NCI-H524 (cell line): ENCODE measurements around the gene SDSL.

Experiments
- DNase-seq, 2 experiments: peaks; one replicate each; lab custom pipeline; 2025; lab: John Stamatoyannopoulos, UW

SDSL gene

DNA sequence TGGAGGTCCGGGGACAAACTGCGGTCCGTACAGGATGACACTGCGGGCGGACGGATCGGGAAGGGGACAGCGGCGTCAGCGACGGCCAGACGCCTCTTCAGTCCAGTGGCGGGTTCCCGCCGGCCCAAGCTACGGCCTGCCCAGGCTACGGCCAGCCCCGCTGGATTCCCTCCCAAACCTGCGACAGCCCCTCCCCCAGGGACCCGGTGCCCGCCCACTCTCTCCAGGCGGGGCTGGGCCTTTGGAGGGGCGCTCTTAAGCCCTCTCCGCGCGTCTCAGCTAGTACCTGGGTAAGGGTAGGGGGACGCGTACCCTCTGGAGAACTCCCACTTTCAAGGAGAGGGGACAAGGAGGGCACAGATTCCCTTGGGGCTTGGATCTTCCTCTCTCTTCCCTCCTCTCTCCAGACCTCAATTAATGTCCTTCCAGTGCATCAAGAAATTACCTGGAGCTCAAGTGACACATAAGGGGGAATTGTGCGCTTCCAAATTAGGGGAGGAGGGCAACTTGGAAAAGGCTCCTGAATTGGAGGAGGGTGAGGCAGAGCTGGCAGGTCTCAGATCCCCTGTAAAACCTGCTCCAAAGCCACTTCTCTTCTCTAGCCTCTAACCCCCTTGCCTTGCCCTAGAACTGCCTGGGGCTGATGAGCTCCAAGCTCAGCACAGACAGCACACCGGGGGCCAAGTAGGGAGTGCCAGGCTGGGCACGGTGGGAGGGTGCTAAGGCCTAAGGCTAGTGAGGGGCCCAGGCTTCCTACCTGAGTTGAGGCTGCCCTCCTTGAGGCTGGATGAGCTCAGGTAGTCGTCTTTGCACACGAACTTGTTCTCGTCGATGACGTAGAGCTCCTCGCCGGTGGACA lies 46.4 kb downstream of the SDSL start:
- DNase-seq: no peak

- DNase-seq: no peak
Observed at GRCh38 chr12:113469224-113469948, 47.2 kb downstream of the SDSL start.

DNA sequence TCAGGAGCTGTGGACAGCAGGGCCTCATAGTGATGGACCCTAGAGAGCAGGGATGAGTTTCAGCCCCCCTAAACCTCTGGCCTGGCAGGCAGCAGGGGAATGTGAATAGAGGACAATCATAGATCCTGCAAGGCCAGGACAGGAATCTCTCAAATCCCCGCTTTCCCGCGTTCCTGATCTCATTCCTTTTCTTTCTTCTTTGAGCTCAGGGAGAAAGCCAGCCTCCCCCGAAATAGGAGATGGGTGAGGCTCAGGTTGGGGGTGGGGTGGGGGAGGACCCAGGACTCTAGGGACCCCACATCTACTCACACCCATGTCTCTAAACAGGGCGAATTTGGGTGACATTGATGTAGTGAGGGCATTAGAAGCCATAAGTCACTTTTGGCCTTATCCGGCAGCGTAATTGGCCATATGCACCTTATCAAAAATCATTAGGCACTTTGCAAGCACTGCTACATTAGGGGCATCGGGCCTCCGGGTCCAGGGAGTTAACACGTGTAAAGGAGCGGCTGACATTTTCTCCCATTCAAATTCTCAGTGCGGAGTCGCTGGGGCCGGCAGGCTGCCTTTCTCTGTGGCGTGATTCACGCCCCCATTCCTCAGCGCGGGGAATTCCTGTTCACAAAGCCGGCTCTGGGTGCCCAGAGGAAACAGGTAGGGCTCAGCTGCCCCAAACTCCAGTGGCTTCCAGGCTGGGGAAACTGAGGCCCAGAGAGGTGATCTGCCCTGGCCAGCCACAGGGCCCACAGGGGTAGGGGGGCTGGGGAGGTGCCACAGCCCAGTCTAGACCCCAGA lies 48.0 kb downstream of the SDSL start:
- DNase-seq: peak in 1 of 2 experiments; percentile 12

DNA sequence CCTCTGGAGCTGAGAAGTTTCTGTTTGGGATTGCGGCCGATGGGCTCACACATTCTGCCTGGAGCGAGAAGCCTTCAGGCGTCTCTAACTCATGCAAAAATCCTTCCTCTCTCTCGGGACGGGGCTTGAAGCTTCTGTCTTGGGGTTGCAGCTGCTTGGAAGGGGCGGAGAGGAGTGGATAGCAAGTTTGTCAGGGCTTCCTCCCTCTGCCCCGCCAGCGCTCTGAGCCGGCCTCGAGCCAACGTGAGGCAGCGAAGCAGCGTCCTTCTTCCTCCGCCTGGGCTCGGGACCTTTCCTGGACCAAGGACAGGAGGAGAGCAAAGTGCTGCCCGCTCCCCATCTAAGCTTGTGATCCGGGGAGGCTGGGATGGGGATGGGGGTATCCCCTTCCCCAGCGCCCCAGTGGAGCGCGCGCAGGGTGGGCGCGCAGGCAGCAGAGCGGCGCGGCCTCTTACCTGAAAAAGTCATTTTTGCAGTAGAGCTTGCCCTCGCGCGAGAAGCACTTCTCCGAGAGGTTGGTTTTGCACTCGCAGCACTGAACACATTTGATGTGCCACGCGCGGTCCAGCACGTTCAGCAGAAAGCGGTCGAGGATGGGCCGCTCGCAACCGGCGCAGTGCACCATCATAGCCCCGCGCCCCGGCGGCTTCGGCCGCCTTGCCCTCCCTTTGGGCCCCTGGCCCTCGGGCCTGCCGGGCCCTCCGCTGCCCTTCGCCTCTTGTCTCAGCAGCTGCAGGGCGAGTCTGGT lies 48.9 kb downstream of the SDSL start:
- no peak for DNase-seq

GRCh38 chr12:113471619-113472171 lies 49.5 kb downstream of the SDSL start, which contains the start of gene LHX5:
Gene LHX5 (minus strand): TSS chr12:113471871. CDS start chr12:113471498, 373 bp downstream.
- peak; percentile 49 to 62 for DNase-seq

GRCh38 chr12:113472191-113473121 lies 50.3 kb downstream of the SDSL start:
- DNase-seq: no peak

DNA sequence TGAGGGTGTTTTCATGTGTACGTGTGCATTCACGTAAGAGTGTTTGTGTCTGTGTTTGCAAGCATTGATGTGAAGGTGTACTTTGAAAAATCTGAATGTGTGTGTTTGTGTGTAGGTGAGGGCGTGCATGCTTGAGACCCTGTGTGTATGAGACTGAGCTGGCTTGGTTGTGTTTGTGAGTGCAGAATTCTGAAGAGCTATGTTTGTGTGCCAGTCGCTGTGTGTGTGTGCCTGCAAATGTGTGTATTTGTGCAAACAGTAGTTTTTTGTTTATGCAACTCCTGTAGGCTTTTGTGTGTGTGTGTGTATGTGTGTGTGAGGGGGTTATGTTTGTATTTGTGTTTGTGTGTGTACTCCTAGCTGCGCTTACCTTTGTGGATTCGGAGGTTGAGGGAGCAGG lies 51.2 kb downstream of the SDSL start:
- no peak for DNase-seq

- peak in 1 of 2 experiments; percentile 16 for DNase-seq
Observed at GRCh38 chr12:113473942-113474341, 51.8 kb downstream of the SDSL start.

GRCh38 chr12:113474635-113475436 lies 52.7 kb downstream of the SDSL start:
- peak; percentile 66 to 75 for DNase-seq

DNA sequence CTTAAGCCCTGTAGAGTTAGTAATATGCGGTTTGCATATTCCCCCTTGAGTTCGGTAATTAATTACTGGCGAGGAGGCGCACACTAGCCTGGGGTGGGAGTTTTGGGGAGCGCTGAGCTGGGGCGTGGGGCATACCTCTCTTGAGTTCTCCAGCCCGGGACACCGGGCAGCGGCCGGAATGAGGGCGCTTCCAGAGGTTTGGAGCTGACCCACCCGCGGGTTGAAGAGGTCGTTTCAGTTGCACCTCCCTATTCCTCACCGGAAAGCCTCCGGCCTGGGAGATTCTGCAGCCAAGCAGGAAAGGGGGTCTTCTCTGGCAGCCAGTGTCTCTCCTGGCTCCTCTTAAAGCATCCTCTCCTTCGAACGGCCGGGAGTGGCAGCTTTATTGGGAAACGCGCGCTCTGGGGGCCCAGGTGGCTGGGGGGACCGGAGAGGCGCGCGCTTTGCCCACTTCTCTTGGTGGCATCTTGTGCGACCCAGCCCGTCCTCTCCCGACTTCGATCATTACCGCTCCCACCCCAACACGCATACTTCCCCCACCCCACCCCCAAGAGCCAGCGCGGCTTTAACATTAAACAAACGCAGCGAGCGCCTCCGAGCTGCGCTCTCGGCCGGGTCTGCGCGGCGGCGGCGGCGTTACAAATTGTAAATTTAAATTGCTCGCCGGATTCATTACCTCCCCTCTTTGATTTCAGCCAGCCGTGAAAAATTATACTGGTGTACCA lies 53.4 kb downstream of the SDSL start:
- no peak for DNase-seq

GRCh38 chr12:113476176-113476986 lies 54.2 kb downstream of the SDSL start:
- DNase-seq: no peak

DNA sequence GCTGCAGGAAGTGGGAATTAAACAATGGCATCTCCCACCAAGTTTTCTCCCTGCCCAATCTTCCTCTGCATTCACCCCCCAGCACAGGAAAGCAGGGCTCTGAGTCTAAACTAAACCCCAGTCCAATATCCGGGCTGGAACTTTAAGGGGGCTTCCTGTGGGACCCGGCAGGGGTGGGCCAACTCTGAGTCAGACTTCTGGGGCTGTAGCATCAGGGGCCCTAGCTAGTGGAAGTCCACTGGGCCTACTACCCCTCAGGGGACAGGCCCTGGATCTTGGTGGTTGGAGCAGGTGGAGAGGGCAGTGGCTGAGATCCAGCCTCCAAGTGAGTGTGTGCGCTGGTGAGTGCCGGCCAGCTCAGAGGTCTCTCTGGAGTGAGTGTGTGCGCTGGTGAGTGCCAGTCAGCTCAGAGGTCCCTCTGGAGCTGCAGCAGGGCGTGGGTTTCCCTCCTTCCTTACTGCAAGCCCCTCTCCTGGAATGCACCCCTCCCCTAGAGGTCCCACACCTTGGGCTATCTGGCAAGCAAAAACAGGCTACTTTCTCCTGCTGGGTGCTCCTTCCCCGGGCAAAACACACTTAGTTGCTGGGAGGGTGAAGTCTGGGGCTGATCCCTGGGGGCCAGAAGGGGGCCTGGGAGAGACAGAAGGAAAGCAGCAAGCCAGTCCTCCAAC lies 55.1 kb downstream of the SDSL start:
- no peak for DNase-seq

DNA sequence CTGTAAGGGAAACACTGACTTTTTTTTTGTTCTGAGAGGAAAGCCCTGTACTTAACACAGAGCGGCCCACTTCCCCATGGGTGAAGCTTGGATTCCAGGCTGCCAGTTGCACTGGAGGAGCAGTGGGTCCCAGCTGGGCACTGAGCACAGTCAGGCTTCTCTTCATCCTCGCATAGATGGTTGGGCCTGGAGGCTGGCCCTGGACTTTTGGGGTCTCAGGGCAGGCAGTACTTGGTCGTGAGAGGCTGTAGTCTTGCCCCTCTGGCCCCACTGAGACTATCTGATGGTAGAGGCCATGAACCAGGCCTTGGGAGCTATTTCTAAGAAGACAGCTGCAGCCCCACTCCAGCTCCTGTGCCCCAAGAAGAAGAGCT lies 55.6 kb downstream of the SDSL start:
- no peak for DNase-seq

DNA sequence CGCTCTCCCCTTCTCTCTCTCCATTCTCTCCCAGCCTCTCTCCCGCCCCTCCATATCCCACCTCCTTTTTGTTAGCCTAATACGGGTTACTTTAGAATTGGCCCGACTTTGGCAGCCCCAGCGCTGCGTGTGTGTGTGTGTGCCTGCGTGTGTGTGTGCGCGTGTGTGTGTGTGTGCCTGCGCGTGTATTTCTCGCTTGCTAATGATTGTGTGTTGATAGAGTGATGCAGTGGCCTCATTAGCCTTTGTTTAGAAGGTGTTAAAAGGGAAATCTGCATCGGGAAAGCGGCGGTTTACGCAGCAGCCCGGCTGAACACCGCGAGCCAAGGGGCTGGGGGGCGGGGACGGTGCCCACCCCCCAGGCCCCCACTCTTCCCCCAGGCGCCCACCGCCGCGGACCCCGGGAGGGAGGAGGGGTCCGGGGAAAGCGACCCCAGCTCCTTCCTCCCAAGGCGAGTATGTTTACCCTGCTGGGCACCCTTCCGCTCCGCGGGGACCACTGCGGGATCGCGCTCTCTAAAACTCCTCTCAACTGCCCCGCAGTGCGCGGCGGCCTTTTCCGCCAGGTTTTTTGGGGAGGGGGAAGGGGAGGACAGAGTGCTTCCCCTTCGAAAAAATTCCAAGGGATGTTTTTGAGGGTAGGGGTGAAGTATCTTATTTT lies 56.3 kb downstream of the SDSL start:
- DNase-seq: no peak

DNA sequence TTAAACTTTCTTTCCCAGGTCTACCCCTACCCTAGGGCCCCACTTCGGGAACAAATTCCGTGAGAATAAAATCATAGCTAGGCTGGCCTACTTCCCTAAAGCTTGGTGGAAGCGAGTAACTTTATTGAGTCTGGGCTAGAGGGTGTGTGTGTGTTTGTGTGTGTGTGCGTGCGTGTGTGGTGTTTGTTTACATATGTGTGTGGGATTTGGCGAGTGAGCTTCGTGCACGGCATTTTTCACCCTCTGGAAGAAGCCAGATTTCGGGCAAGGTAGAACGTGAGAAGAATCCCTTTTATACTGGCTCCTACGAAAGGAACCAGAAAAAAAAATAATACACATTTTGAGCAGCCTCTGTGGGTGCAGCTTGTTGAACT lies 57.0 kb downstream of the SDSL start:
- DNase-seq: no peak

DNA sequence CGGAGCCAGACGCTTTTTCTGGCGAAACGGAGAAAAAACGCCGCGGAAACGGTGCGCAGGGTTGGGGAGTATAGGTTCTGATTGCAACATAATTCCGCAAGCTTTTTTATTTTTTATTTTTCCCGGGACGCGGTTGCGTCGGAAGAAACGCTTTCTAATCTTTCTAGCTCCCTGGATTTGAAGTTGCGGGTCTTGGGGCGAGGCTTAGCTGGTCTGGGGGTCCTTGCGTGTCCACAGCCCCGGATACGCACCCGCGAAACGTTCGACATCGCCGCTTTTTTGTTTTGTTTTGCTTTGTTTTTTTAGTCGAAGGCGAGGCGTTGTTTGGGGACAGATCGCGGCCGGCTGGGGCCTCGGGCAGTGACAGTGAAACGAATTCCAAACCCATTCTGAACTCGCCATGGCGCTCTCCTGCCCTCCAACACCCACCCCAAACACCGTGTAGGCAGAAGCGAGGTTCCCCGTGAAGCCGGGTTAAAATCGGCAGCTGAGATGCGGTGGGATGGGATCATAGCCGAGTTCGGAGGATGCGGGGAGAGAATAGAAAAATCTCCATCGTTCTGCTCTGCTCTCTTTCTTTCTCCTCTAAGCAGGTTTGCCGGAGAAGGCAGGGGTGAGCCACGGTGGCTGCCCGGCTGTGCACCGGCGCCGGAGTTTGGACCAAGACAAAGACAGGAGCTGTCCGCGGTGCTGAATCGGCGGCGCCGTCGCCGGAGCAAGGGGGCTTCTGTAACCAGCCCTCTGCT lies 57.6 kb downstream of the SDSL start:
- DNase-seq: peak in 1 of 2 experiments; percentile 15
